Activated naive CD8-positive, alpha-beta T cell treated with anti-CD3 and anti-CD28 coated beads, Interleukin-2, amount 50 U/mL, for 24 hours (primary cell): ENCODE measurements around the gene FBXL2.

Source experiments
- ATAC-seq: fragments of 150-1000 bp; cut with Tn5 transposase; one replicate; pipeline ENCODE4 v1.10.0; 2021
- DNase-seq: peaks from one replicate; pipeline ENCODE4 v3.0.0; 2021
- H3K27ac Mint-ChIP-seq: one replicate; pipeline ENCODE4 v1.8.0; 2021; ENCODE audit warnings: mild to moderate bottlenecking, mixed read lengths
- H3K27me3 Mint-ChIP-seq: one replicate; pipeline ENCODE4 v1.8.0; 2021; ENCODE audit warnings: mixed read lengths
- H3K36me3 Mint-ChIP-seq: one replicate; pipeline ENCODE4 v1.8.0; 2021; ENCODE audit warnings: low read depth, mixed read lengths
- H3K4me1 Mint-ChIP-seq: one replicate; pipeline ENCODE4 v1.8.0; 2021; ENCODE audit warnings: mixed read lengths
- H3K4me3 Mint-ChIP-seq: one replicate; pipeline ENCODE4 v1.8.0; 2021; ENCODE audit warnings: mild to moderate bottlenecking, moderate library complexity, mixed read lengths
- H3K9me3 Mint-ChIP-seq: one replicate; pipeline ENCODE4 v1.8.0; 2021; ENCODE audit warnings: mixed read lengths

The FBXL2 gene

GRCh38 chr3:33339758-33340157, 62.5 kb downstream of the FBXL2 start:
- H3K36me3 Mint-ChIP-seq = no peaks in the 10 kb centered on the region
- H3K27ac Mint-ChIP-seq = no peak overlapping the region
- DNase-seq = no peak
- H3K4me1 Mint-ChIP-seq = no peaks in the 10 kb centered on the region
- H3K4me3 Mint-ChIP-seq = no peak overlapping the region
- H3K9me3 Mint-ChIP-seq = peaks cover under 1% of the 10 kb centered on the region
- H3K27me3 Mint-ChIP-seq = no peaks in the 10 kb centered on the region
- no peak for ATAC-seq

GRCh38 chr3:33355611-33356010, 78.4 kb downstream of the FBXL2 start:
- DNase-seq (no peak), ATAC-seq (no peak)
- Mint-ChIP-seq H3K9me3 (no peaks in the 10 kb centered on the region), H3K36me3 (no peaks in the 10 kb centered on the region), H3K27ac (no peak overlapping the region), H3K27me3 (peaks cover 9% of the 10 kb centered on the region), H3K4me1 (no peaks in the 10 kb centered on the region), H3K4me3 (no peak overlapping the region)

GRCh38 chr3:33358172-33358781, 81.0 kb downstream of the FBXL2 start:
- H3K9me3 Mint-ChIP-seq = no peaks in the 10 kb centered on the region
- no peaks in the 10 kb centered on the region for H3K36me3 Mint-ChIP-seq

GRCh38 chr3:33360136-33360825, 83.0 kb downstream of the FBXL2 start:
- Mint-ChIP-seq H3K9me3 (no peaks in the 10 kb centered on the region), H3K27me3 (peaks cover 2% of the 10 kb centered on the region), H3K36me3 (no peaks in the 10 kb centered on the region), H3K27ac (no peak overlapping the region), H3K4me1 (no peaks in the 10 kb centered on the region), H3K4me3 (no peak overlapping the region)
- DNase-seq (no peak), ATAC-seq (no peak)

More at GRCh38 chr3:33358172-33358781, 81.0 kb downstream of the FBXL2 start:
- no peak for DNase-seq
- Mint-ChIP-seq H3K27ac (no peak overlapping the region), H3K4me3 (no peak overlapping the region), H3K27me3 (peaks cover 2% of the 10 kb centered on the region), H3K4me1 (no peaks in the 10 kb centered on the region)
- ATAC-seq = no peak

GRCh38 chr3:33363113-33363800, 86.0 kb downstream of the FBXL2 start:
- DNase-seq (no peak), ATAC-seq (no peak)
- Mint-ChIP-seq H3K4me1 (no peaks in the 10 kb centered on the region), H3K27ac (no peak overlapping the region), H3K27me3 (peaks cover 4% of the 10 kb centered on the region), H3K36me3 (no peaks in the 10 kb centered on the region), H3K9me3 (no peaks in the 10 kb centered on the region), H3K4me3 (no peak overlapping the region)

- Mint-ChIP-seq H3K27ac (no peak overlapping the region), H3K4me3 (no peak overlapping the region), H3K4me1 (no peaks in the 10 kb centered on the region), H3K9me3 (no peaks in the 10 kb centered on the region), H3K36me3 (no peaks in the 10 kb centered on the region), H3K27me3 (peaks cover 4% of the 10 kb centered on the region)
- DNase-seq = no peak
- ATAC-seq = no peak
Measured at GRCh38 chr3:33364060-33364459, 86.8 kb downstream of the FBXL2 start.

GRCh38 chr3:33364531-33365128, 87.4 kb downstream of the FBXL2 start:
- no peak for ATAC-seq
- Mint-ChIP-seq H3K4me1 (no peaks in the 10 kb centered on the region), H3K4me3 (no peak overlapping the region)

GRCh38 chr3:33372218-33373081, 95.2 kb downstream of the FBXL2 start:
- H3K27me3 Mint-ChIP-seq = peaks cover 3% of the 10 kb centered on the region
- no peaks in the 10 kb centered on the region for H3K9me3 Mint-ChIP-seq
- no peak overlapping the region for H3K4me3 Mint-ChIP-seq
- no peak overlapping the region for H3K27ac Mint-ChIP-seq
- peaks cover 5% of the 10 kb centered on the region for H3K4me1 Mint-ChIP-seq
- ATAC-seq (peak; percentile 97), DNase-seq (peak; percentile 33)
- H3K36me3 Mint-ChIP-seq = no peaks in the 10 kb centered on the region

More at GRCh38 chr3:33364531-33365128, 87.4 kb downstream of the FBXL2 start:
- no peaks in the 10 kb centered on the region for H3K9me3 Mint-ChIP-seq
- H3K36me3 Mint-ChIP-seq = no peaks in the 10 kb centered on the region
- no peak overlapping the region for H3K27ac Mint-ChIP-seq
- H3K27me3 Mint-ChIP-seq = peaks cover 2% of the 10 kb centered on the region
- DNase-seq = no peak

GRCh38 chr3:33373082-33373437, 95.8 kb downstream of the FBXL2 start:
- H3K36me3 Mint-ChIP-seq = no peaks in the 10 kb centered on the region
- DNase-seq (no peak), ATAC-seq (no peak)
- peaks cover 5% of the 10 kb centered on the region for H3K4me1 Mint-ChIP-seq
- H3K27me3 Mint-ChIP-seq = peaks cover 3% of the 10 kb centered on the region
- H3K27ac Mint-ChIP-seq = no peak overlapping the region
- no peaks in the 10 kb centered on the region for H3K9me3 Mint-ChIP-seq
- no peak overlapping the region for H3K4me3 Mint-ChIP-seq

- Mint-ChIP-seq H3K4me3 (no peak overlapping the region), H3K27me3 (no peaks in the 10 kb centered on the region), H3K36me3 (no peaks in the 10 kb centered on the region), H3K9me3 (no peaks in the 10 kb centered on the region), H3K4me1 (peaks cover 4% of the 10 kb centered on the region), H3K27ac (no peak overlapping the region)
- ATAC-seq (no peak), DNase-seq (no peak)
Measured at GRCh38 chr3:33377489-33377888, 100.2 kb downstream of the FBXL2 start.

GRCh38 chr3:33377931-33378330, 100.7 kb downstream of the FBXL2 start:
- Mint-ChIP-seq H3K27ac (no peak overlapping the region), H3K36me3 (no peaks in the 10 kb centered on the region), H3K4me3 (no peak overlapping the region), H3K27me3 (no peaks in the 10 kb centered on the region), H3K9me3 (no peaks in the 10 kb centered on the region), H3K4me1 (peaks cover under 1% of the 10 kb centered on the region)
- DNase-seq (no peak), ATAC-seq (no peak)

- Mint-ChIP-seq H3K36me3 (peaks cover 7% of the 10 kb centered on the region), H3K27me3 (no peaks in the 10 kb centered on the region), H3K4me3 (no peak overlapping the region), H3K4me1 (peaks cover 8% of the 10 kb centered on the region), H3K27ac (no peak overlapping the region), H3K9me3 (no peaks in the 10 kb centered on the region)
- no peak for ATAC-seq
- no peak for DNase-seq
Measured at GRCh38 chr3:33380653-33381052, 103.4 kb downstream of the FBXL2 start.

- H3K4me3 Mint-ChIP-seq = no peak overlapping the region
- H3K9me3 Mint-ChIP-seq = no peaks in the 10 kb centered on the region
- no peak for ATAC-seq
- peaks cover 17% of the 10 kb centered on the region for H3K4me1 Mint-ChIP-seq
- H3K27me3 Mint-ChIP-seq = no peaks in the 10 kb centered on the region
- DNase-seq = no peak
- no peak overlapping the region for H3K27ac Mint-ChIP-seq
- H3K36me3 Mint-ChIP-seq = peaks cover 20% of the 10 kb centered on the region
Measured at GRCh38 chr3:33383951-33384350, 106.7 kb downstream of the FBXL2 start.

- Mint-ChIP-seq H3K9me3 (no peaks in the 10 kb centered on the region), H3K4me3 (no peak overlapping the region), H3K4me1 (peaks cover 17% of the 10 kb centered on the region), H3K27me3 (no peaks in the 10 kb centered on the region), H3K27ac (peak overlapping the region; percentile 67), H3K36me3 (peaks cover 28% of the 10 kb centered on the region)
- DNase-seq (peak; percentile 51), ATAC-seq (peak; percentile 87)
Measured at GRCh38 chr3:33385423-33385822, 108.2 kb downstream of the FBXL2 start.
